Endothelial cell of hepatic sinusoid (primary cell): Measurements from ENCODE around the gene SOHLH2.

ENCODE experiments used
- in situ Hi-C: cut with HindIII; loops from 2 replicates; pipeline ENCODE4 v1.10.0; 2017; ENCODE audit warnings: low sequenced_read_pairs

SOHLH2 gene, protein sequence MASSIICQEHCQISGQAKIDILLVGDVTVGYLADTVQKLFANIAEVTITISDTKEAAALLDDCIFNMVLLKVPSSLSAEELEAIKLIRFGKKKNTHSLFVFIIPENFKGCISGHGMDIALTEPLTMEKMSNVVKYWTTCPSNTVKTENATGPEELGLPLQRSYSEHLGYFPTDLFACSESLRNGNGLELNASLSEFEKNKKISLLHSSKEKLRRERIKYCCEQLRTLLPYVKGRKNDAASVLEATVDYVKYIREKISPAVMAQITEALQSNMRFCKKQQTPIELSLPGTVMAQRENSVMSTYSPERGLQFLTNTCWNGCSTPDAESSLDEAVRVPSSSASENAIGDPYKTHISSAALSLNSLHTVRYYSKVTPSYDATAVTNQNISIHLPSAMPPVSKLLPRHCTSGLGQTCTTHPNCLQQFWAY

DNA sequence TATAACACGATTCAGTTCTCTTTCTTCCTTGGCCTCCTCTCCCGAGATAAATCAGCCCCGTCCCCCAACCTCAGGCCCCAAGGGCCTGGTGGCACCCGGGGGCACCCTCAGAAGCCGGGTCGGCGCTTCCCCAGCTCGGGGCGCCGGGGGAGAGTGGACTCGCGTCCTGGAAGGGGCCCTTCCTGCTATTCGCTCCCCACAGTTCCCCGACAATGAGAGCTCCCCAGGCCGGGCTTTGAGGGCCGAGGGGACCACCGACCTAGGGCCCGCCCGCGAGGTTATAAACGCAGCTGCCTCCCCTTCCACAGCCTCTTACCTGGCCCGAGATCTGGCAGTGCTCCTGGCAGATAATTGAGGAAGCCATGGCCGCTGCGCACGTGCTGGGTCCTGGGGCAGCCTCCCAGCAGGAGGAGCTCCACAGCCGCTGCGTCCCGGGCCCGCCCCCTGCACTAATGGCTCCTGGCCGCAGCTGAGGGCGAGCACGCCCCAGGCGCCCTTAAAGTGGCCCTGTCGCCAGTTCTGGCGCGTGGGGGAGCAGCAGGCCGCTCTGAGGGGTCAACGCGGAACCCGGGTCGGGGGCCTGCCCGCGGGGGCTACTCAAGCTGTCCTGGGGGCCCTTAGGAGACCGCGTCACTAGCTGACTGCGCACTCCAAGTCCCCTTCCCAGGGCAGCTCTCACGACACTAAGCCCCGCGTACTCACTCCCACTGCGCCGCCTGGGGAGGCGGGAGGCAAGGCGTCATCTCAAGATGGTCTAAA, at the start of gene SOHLH2:
Gene SOHLH2 (minus strand): TSS at position 394 of the 759 bp plus-strand sequence. CDS start 30 bp downstream, at position 364.
- in situ Hi-C loops, result no loop called here

DNA sequence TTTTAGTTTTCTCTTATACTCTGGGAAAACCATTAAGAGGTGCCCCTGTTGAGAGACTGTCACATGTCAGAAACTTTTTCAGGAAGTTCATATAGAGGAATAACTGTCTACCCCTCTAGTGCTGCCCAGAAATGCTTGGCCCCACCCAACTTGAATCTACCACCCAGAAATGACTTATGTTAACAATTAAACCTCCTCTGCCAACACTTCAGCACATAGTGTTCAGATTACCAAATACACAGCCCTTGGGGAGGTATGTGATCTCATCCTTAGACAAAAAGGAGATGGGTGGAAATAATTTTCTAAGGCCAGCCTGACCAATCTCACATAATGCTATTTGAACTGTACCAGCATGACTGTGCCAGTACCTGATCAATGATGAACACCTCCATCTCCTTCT, 47.6 kb upstream of the SOHLH2 start:
- in situ Hi-C loops, result no loop called here

DNA sequence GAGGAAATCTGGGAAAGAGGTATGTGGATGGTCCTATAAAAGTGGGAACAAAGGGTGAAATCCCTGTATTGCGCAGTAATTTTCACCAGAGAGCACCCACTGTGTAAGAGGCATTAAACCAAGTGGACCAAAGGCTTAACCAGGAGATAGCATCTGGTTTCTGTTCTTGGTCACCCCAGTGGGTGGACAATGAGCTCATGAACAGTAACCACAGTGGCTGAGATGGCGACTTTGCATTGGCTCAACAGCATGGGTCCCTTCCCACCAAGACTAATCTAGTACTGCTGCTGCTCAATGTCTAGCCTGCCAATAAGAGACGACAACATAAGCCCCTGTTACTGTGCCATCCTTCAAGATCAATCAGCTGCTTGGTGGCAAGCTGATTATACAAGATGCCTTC, 46.7 kb upstream of the SOHLH2 start:
- in situ Hi-C loops, result no loop called here

DNA sequence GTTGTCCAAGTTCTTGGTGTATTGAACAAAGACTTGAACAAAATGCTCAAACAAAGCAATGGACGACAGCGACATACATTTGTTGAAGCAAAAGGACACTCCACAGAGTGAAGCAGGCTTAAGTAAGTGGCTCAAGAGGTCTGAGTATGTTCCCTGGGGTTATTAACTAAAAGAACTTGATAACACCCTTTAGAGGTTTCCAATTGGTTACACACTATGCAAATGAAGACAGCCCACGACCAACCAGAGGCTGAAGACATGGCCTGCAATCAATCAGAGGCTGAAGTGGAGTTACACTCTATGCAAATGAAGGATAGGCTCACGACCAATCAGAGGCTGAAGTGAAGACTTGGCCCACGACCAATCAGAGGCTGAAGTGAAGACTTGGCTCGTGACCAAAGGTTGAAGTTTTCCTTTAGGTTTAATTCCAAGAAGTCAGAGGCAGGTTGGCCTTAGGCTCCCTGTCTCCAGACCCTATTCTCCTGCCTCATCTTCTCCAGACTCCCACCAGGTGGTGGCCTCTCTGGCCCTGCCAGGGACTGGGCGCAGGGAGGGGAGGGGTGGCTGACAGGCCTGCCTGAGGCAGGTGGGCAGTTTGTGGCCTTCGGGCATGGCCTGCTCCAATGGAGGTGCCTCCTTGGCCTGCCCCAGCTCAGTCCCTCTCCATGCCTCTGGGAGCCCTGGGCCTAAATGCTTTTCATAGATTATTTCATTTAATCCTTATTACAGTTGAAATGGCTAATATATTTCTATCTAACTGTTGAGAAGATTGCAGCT, 45.2 kb upstream of the SOHLH2 start:
- in situ Hi-C loops, result no loop called here

DNA sequence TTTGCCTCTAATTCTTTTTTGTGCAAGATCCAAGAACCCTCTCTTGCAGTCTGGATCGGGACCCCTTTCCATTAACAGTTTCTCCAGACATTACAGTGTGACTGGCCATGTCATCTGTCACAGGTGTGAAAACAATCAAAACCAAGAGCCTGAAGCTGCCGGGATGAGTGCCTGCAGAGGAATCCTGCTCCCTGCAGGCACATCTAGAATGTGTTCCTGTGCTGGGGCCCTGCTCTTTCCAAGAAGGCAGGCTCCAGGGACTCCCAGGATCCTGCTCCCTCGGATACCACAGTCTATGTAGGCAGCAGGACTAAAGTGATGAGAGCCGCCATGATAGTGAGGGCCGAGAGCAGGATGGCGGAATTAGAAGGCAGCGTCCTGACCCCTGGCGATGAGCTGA, 44.5 kb upstream of the SOHLH2 start:
- in situ Hi-C loops, result no loop called here

DNA sequence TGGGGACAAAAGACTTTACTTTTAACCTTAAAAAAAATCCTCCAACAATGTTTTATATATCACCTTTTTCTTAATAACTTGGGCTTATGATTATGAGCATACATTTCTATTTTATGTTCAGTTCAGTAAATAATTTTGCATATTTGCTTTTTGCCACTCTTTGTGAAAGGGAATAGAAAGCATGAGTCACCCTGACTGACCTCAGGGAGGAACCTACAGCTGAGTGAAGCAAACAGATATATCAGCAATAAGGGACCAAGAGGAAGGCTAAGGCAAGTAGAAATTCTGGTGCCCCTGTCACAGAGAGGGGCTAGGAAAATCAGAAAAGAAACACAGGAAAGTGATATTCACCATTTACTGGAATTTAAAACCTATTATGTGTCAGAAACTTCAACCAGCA, 37.2 kb upstream of the SOHLH2 start:
- in situ Hi-C loops, result no loop called here

DNA sequence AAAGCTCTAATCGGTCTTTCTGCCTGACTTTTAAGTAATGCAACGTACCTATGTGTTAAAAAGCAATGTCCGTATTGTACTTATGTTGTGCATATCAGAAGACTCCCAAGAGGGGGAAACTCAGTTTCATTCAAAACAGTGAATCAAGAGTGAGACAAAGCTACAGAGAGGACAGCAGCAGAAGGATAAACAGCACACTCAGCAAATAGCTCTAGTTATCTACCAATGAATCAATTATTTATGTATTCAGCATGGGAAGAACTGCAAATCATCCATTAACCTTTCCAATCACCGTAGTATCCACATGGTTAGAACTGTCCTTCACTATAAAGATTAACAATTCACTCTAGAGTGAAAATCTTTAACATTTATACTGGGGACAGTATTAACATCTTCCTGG, 36.7 kb upstream of the SOHLH2 start:
- in situ Hi-C loops, result no loop called here

DNA sequence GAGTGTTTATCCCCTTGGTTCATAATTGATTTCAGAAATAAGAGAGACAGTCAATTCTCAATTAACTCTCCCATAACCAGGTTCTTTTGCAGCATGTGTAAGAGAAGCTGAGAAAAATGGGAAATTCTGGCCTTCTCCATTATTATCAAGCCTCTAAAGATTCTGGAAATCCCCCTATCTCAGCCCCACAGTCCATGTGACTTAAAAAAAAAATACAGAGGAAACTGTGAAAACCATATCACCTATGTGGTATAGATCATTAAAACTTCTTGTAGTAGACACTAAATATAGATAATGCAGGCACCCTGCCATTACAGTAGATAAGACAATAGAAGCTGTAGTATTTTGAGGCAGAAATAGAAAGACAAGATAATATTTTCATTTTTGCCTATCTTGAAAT, 34.3 kb upstream of the SOHLH2 start:
- in situ Hi-C loops, result no loop called here

DNA sequence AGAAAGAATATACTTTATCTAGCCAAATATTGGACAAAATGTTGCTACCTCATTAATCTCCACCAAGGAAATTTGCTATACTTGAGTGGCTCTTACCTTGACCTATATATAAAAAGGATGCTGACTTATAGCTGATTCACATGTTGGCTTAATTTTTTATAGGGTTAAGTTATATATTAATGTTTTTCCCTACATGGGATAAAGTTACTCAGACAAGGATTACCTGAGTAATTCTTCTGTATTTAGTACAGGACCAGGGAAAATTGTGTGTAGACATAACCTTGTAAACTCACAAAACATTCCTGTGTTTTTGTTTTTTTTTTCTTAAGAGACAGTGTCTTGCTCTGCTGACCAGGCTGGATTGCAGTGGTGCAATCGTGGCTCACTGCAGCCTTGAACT, 30.6 kb upstream of the SOHLH2 start:
- in situ Hi-C loops, result no loop called here

DNA sequence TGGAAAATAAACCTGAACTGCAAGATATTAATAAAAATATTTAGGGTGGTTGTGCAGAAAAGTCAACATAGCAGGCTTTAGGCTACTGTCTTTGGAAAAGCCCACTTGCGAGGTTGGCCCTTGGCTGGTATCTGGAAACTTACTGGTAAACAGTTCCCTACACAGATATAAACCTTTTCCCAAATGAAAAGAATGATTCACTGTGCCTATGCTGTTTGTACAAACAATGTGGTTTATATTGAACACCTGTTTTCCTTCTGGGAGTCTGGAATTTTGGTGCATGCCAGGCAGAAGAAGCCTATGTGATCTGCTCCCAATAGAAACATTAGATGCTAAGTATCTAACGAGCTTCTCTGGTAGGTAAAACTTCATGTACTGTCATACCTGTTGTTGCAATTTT, 29.7 kb upstream of the SOHLH2 start:
- in situ Hi-C loops, result no loop called here

DNA sequence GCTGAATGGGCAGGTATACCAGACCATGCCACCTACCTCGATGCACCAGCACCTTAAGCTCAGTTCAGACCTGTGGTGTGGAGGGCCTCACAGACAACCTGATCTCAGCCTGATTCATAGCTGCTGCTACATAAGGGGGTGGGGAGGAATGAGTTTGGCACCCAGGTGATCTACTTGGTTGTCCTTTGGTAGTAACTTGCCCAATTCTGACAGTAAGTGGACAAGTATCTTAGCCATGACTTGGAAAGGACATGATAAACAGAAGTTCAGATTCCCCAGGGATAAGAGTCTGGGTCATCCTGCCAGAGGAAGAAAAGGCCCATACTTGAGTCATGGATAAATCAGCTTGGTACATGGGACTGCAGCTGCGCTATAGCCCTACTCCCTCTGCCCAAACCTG, 28.4 kb upstream of the SOHLH2 start:
- in situ Hi-C loops, result no loop called here

DNA sequence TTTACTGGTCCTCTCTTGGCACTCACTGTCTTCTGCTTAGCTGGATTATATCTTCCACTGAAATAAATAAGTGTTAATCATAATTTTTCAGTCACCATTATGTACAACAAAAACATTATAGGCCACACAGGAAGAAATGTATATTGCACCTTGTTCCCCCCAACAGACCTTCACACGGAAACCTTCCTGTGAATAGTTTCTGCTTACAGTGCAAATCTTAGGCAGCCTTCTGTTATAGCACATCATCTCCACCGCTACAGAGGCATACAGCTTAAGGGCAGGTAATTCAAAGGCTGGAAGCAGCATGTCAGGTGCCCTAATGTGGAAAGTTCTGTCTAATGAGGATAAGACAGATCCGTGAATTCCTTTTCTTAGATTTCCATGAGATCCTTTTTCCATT, 16.9 kb upstream of the SOHLH2 start:
- in situ Hi-C loops, result no loop called here

DNA sequence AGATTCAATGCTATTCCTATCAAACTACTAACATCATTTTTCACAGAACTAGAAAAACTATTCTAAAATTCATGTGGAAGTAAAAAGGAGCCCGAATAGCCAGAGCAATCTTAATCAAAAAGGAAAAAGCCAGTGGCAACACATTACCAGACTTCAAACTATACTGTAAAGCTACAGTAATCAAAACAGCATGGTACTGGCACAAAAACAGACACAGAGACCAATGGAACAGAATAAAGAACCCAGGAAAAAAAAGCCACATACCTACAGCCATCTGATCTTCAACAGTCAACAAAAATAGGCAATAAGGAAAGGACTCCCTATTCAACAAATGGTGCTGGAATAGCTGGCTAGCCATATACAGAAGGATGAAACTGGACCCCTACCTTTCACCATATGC, 10.4 kb upstream of the SOHLH2 start:
- in situ Hi-C loops, result loop anchor here (5.0 kb wide), 1 partner anchor 67 kb away; no protein-coding TSS in a partner anchor

DNA sequence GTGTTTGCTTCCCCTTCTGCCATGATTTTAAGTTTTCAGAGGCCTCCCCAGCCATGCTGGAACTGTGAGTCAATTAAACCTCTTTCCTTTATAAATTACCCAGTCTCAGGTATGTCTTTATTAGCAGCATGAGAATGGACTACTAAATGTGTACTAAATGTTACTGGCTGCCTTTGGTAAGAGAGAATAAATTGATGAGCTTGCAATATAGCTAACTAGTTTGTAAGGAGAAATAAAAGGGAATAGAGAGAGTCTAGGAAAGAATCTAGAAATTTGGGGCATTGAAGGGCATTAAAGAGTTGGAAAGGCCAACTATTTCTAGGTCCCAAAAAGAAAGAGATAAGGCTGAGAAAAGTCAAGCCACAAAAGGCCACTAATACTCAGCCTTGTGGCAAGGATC, 5.5 kb upstream of the SOHLH2 start:
- in situ Hi-C loops, result loop anchor here (5.0 kb wide), 1 partner anchor 63 kb away; no protein-coding TSS in a partner anchor

DNA sequence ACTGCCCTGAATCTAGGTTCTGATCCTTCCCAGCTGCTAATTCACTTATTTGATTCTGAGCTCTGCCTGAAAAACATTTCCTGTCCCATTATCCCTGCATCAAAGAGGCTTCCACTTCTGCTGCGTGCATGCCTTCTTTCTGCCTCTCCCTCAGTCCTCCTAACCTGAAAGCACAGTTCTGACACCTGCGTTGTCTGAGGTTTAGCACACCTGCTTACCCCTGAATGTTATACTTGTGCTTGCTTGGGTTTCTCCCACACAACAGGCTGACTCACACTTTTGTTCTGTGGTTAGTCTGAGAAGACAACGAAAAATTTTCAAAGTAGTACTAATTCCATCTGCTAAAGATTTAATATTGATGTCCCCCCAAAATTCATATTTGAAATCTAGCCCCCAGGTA, 3.1 kb upstream of the SOHLH2 start:
- in situ Hi-C loops, result no loop called here

DNA sequence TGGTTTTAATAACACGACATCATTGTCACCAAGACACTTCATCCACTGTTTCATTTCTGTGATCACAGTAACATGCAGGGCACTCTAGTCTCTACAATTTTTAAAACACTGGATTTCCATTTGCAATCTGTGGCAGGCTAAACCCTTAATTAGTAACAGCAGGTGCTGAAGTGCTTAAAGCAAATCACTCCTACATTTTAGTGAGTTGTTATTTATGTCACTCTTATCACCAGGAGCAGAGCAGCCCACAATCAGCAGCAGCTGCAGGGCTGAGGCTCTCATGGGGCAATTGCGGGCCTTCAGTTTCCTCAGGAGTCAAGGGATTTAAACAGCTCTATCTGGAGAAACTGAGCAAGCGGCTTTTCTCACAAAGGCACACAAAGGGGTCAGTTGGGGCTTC, 1.6 kb downstream of the SOHLH2 start:
- in situ Hi-C loops, result no loop called here

DNA sequence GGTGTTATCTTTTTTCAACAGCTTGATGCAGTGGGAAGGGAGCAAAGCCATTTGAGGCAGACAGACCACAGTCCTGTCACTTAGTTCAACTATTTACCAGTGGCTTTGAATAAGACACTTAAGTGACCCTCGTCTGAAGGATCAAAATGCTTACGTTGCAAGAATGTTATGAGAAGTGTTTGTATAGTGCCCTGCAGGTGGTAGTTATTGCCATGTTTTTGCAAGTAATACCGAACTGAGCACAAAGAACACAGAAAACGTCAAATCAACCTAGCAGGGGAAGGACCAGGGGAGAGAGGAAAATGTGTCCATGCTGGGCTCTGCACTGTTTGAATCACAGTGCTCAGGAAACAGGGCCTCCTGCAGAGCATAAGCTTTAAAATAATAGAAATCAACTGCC, 2.8 kb downstream of the SOHLH2 start:
- in situ Hi-C loops, result no loop called here

DNA sequence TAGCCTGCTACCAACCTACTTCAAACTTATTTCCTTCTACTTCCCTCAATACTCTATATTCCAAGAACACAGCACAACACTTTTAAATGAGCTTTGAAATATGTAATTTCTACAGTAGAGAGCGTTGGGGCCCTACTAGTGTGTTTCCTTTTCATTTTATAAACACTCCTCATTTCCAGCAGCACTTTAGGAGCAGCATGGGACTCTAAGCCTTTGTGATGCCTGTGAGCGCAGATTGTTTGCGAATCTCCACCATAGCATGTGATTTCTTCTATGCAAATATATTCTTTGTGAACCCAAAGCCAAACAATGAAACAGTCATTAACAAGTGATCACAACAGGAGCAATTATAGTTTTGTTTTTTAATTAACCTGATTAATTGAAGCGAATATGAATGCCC, 3.6 kb downstream of the SOHLH2 start:
- in situ Hi-C loops, result no loop called here

DNA sequence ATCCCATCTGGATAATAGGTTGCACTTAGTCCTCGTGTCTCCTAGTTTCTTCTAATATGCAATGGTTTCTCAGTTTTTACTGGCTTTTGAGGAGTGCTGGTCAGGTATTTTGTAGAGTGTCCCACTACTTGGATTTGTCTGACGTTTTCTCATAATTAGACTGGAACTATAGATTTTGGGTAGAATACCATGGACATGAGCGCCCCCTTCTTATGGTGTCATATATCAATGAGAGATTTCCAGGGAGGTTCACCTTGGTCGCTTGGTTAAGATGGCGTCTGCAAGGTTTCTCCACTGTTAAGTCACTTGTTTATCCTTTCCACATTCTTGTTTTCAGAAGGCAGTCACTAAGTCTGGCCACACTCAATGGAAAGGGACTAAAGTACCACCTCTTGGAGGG, 6.7 kb downstream of the SOHLH2 start:
- in situ Hi-C loops, result no loop called here

DNA sequence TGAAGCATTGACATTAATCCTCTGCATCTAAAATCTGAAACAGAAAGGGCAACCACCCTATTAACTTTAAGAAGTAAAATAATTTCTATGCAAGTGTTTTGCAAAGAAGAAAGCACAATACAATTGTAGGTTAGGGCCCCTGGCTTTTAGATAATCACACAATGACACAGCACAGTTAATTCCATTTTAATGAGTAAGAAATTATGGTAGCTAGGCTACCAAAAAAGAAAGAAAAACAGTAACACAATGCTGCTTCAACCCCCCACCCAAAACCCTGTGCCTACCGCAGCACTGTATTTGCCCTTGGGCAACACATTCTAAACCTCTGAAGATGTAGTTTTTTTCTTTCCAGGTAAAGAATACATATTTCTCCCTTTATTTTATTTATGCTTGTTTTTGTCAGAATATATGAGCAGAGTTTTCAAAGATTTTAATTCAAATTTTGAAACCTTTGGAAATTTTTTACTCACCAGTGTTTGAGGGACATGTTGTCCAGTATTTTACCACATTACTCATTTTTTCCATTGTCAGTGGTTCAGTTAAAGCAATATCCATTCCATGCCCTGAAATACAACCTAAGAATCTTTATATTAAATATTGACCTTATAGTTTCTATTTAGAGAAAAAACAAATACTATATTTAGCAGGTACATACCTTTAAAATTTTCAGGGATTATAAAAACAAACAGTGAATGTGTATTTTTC, 21.1 kb downstream of the SOHLH2 start:
- in situ Hi-C loops, result no loop called here

DNA sequence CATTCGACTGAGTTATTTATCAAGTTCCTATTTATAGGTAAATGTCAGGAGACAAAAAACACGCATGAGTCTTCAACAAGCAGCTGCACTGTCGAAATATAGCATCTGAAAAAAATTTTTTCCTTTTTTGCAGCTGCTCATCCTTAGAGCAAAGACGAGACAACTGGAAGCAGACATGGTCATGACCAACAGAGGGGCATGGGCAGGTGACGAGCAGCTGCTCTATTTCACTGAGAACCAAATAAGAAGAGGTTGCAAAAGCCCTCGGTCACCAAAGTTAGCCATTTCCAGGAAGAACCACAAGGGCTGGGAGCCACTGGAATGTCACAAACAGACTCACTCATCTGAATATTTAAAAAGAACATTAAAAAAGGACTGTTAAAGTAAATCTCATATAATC, 22.2 kb downstream of the SOHLH2 start:
- in situ Hi-C loops, result no loop called here
